ENCODE results near the gene PPP1R9A.

- TF ChIP-seq CTCF (IDR thresholded peaks at IDR 0.05; ENCODE audit: low read depth, low read length, poor library complexity, severe bottlenecking) (no peak), EZH2phosphoT487 (IDR thresholded peaks at IDR 0.05; ENCODE audit: borderline replicate concordance, low read length) (no peak)
Measured at GRCh38 chr7:95056107-95056739, 148.8 kb downstream of the PPP1R9A start.

Measured in DOHH2 (cell line).